NT2/D1 (cell line): ENCODE results near the gene CNPY4.

Source experiments
- SUZ12 ChIP-seq: IDR thresholded peaks from 2 replicates; pipeline ENCODE4 v1.6.1; 2011; ENCODE audit not compliant: insufficient read length, insufficient read depth; ENCODE audit errors: extremely low read depth
- YY1 ChIP-seq: IDR thresholded peaks from 2 replicates; pipeline ENCODE4 v1.6.1; 2011; ENCODE audit not compliant: insufficient read length, insufficient read depth
- ZNF274 ChIP-seq: IDR thresholded peaks from 2 replicates; pipeline ENCODE4 v1.6.1; 2011; ENCODE audit warnings: mild to moderate bottlenecking, low read depth, low read length

GRCh38 chr7:100098913-100099312 is 20.5 kb upstream of the CNPY4 start:
- TF ChIP-seq ZNF274 (no peak), SUZ12 (no peak), YY1 (no peak)
